ENCODE data around the gene HDGFL1. TPM values are rescaled to one million over a fixed set of nuclear protein-coding genes. Genes with fewer than 3 reads are reported as not detected.

The HDGFL1 gene
- total RNA-seq, 1 experiment from 2014 or later: not detected

DNA sequence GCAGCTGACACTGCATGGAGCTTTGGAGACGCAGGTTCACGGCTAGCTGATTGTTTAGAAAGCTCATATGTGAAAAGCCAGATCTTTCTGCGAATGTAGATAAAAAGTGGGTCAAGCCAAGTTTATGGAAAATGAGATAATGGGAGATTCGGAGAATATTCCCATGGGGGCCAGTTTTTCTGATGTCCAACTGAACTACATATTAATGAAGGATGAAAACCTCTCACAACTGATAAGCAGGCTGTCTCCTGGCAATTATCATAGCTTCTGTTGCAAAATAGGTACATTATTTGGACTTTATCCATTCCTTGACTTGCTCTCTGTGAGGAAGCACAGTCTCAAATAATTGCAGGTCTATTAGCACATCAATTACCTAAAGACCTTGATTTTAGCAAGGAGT lies 21.1 kb downstream of the HDGFL1 start:
- no peak for DNase-seq (ENCODE audit: low read depth)

DNA sequence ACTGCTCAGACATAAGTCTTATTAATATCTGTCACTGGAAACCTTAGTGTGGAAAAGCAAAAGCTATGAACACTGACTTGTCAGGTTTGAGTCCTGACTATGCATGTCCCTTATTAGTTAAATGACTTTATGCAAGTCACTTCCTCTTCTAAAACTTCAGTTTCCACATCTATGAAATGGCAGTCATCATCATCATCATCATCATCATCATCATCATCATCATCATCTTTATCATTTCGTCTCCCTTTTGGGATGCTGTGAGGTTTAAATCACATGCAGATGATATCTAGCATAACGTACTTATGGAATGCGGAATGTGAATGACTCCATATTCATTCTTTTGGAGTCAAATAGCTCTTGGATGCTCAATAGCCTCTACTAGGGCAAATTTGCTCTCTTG lies 24.5 kb downstream of the HDGFL1 start:
- DNase-seq (ENCODE audit: low read depth): no peak

DNA sequence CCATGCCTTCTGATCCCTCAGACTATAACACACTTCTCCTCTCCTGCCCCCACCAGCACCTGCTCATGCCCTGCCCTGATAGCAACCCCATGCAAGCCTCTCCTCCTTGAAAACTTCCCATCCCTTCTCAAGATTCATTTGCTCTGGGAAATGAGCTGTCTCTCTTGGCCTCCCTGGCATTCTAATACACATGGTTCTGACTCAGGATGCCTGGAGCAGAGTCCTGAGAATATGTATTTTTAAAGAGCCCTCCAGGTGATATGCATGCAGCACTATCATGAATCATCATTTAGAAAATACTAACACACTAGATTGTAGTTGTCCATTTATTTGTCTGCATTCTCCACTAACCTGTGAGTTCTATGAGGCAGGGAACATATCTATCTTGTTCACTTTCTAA lies 26.6 kb downstream of the HDGFL1 start:
- peak; percentile 57 for DNase-seq (ENCODE audit: low read depth)

DNA sequence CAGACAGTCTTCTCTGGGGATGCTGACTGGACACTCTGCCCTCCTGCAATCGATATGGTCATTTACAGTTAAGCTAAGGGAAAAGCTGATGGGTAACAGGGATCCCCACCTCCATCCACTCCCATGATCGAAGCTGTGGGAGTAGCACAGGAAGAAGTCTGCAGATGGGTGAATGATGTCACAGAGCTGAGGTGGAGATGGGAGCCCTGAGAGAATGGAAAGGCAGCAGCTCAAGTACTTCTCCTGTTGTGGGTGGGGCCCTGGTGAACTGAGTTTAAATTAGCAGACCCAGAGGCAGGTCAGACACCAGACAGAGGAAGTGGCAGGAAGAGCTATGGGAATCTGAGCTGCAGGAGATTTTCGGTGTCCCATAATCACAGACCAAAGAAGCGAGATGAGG lies 29.0 kb downstream of the HDGFL1 start:
- peak; percentile 55 for DNase-seq (ENCODE audit: low read depth)

DNA sequence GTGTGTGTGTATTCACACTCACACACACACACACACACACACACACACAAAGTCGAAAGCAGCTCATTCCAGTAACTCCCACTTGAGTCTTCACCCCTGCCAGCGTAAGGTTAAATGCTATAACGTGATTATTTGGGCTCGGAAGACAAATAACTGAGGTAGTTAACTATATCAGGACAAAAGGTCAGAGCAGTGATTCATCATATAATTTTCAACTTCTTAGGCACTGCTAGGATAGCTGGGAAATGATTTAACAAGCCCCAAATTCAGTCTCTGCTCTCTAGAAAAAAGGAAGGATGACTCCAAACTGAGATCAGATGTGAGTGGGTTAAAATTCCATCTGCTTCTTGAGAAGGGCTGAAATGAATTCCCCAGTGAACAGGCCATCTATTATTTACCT lies 30.7 kb downstream of the HDGFL1 start:
- DNase-seq (ENCODE audit: low read depth): no peak

DNA sequence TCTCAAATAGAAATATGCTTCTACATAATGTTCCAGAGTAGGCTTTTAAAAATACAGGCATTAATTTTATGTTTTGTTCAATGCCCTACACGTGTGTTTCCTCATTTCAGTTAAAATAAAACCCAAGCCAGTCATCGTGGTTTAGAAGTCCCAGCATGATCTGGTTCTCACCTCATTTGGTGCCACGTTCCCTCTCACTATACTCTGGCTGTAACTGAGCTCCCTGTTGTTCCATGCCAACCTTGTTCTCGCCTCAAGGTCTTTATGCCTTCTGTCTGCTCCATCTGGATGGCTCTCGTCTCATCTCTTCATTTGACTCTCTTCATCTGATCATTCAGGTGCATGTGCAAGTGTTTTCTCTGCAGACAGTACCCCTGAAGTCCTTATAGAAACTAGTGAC lies 32.6 kb downstream of the HDGFL1 start:
- no peak for DNase-seq (ENCODE audit: low read depth)

DNA sequence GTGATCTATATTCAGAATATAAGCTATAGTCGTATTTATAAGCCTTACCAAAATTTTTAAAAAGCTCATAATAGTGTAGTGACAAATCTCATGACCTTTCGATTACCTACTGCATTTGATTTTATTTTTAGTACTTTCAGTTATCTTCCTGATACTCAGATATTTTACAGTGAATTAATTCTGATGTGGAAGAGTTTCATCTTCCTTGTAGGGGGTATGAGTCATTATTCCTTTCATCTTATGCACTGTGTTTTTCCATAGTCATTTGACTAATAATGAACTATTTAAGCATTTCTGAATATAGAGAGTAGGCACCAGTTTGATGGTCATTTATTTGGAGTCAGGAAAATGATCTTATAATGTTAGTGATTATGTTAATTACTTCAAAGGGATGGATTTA lies 36.4 kb downstream of the HDGFL1 start:
- DNase-seq (ENCODE audit: low read depth): peak; percentile 44

DNA sequence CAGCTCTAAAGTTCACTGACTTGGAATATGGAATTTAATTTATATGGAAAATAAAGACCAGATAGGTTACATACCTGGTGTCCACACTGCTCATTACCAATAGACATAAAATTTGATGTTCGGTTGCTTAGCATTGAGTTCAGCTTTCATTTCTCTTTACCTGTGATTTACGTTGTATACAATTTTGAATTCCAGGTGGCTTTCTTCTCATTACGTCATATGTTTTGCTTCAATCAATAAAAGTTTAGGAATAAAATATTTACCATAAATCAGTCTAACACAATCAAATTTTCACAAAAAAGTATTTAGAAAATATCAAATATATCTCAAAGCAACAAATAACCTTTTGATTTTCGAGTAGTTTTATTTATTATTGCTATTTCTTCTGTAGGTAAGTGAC lies 40.8 kb downstream of the HDGFL1 start:
- DNase-seq (ENCODE audit: low read depth): no peak

DNA sequence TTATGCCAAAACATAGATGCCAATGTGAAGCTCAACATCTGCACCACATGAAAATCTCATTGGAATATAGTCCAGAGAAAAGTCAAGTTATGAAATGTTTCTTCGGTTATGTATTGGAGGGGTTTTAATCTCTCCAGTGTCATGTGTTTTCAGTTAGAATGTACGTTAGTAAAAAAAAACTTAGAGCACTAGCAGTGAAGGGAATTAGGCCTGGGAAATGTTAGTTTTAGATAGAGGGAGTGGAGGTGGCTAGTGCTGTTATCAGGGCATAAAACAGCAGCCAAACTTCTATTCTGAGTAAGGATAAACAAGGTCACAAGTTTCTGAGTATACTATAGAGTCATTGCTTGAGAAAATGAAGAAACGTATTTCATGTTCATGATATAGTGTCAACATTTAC lies 42.9 kb downstream of the HDGFL1 start:
- DNase-seq (ENCODE audit: low read depth): no peak

DNA sequence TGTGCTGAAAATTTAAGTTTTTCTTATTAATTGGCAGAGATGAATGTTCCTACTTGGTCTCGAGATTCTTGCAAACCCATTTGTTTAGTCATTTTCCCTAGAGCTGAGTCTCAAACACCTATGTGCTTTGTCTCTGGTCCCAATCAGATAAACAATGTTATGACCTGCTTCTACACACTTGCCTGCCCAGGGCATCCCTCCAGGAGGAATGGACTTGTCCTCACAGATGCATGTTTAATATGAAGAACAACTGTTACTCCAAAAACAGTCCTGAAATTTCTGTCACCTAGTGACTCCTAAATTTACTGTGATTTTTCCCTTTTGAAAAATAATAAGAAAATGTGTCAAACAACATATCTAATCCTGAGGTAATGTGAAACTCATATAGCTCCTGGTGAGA lies 43.7 kb downstream of the HDGFL1 start:
- DNase-seq (ENCODE audit: low read depth): no peak

DNA sequence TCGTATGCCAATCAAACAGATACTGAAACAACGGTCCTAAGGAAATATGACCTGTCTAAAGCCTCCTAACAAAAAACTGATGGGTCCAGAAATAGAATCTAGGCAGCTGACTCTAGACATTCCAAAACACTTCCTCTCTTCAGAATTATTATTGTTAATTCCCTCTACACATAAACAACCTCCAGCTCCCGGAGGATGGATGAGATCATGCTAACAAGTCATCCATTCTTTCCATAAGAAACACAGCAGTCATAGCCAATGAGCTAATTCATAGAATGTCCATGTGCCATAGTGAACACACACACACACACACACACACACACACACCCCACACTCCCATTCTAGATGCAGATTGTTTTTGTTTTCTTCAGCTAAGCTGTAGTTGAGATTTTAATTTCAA lies 44.3 kb downstream of the HDGFL1 start:
- DNase-seq (ENCODE audit: low read depth): peak; percentile 85

DNA sequence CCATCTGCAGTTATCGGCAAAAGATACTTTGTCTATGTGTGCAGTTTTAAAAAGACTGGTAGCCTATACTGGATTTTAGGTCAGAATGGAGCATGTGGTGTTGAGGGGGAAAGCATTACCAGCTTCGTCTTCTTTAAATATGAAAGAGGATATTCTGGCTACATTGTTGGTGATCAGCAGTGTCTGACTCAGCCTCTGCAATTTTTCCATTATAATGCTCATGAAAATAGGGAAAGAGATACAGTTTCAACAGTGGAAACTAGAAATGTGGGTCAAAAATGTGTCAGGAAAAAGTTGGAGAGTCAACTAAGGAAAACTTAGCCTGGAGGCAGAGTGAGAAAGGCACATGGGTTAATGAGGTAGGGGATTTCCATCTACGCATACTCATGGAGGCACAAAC lies 45.2 kb downstream of the HDGFL1 start:
- DNase-seq (ENCODE audit: low read depth): peak; percentile 18

DNA sequence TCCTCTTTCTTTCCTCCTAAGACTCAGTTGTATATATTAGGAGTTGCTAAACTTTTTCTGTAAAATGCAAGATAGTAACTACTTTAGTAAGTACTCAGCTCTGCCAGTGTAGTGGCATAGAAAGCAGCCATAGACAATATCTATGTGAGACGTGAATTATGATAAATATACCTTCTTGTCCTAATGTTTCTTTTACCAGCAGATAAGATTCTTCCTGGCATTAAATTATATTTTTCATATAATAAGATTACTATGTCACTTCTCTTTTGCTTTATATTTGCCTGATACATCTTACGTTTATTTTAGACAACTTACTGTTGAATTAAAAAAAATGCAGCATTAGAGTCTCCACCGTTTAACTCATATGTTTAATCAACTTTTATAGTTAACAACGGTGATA lies 51.7 kb downstream of the HDGFL1 start:
- DNase-seq (ENCODE audit: low read depth): no peak

Data from M059J (cell line).